ENCODE data around the gene TCFL5.

The TCFL5 gene

DNA sequence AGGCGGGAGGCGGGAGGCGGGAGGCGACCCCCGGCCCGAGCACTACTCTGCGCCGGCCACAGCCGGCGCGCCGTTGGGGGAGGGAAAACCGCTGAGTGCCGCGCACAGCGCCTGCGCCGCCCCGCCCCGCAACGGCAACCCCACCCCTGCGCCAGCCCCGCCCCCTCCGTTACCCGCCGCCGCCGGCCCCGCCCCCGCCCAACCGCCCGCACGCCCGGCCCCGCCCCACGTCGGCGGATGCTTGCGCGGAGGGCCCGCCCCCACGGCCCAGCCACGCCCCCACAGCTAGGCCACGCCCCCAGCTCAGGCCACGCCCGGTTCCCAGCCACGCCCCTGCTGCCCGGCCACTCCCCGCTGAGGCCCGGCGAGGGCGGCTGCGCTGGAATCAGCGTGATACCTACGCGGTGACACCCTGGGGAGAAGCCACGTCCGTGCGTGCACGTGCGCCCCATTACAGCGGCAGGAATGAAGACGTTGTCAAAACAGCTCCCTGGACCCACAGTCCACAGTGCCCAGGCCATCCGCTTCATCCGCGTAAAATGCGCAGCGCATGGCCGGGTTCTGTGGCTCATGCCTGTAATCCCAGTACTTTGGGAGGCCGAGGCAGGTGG is at the start of gene TCFL5:
TCFL5 (minus strand) TSS at position 97 of the 611 bp plus-strand sequence. CDS start 152 bp downstream, outside the sequence.
- peak; percentile 89 for DNase-seq

DNA sequence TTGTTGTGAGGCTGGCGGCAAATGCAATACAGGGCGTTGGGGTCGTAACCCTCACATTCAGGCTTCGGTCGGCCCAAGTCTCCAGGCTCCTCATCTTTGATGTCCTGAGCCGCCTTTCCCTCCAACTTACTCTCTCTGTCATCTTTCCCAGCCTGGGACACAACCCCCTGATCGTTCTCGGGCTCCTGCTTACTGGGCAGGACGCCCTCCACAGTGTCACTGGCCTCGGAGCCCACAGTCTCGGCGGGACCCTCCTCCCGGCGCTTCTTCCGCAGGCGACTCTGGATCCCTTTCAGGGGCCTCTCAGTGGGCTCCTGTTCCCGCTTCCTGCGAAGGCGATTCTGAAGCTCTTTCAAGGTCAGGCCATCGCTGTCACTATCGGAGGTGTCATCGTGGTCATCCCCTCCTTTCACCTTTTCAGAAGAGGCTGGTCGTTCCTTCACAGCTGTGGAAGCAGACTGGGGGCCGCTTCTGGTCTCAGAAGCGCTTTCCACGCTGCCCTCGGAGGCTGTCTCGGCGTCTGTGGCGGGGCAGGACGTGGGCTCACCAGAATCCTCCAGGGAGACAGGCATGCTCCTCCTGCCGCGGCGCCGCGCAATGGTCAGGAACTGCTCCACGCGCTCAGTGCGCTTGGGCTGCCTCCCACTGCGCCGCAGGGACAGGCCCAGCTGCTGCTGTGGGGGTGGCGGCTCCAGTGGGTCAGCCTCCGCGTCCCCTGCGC is 49.3 kb upstream of the TCFL5 start:
- DNase-seq, result no peak

DNA sequence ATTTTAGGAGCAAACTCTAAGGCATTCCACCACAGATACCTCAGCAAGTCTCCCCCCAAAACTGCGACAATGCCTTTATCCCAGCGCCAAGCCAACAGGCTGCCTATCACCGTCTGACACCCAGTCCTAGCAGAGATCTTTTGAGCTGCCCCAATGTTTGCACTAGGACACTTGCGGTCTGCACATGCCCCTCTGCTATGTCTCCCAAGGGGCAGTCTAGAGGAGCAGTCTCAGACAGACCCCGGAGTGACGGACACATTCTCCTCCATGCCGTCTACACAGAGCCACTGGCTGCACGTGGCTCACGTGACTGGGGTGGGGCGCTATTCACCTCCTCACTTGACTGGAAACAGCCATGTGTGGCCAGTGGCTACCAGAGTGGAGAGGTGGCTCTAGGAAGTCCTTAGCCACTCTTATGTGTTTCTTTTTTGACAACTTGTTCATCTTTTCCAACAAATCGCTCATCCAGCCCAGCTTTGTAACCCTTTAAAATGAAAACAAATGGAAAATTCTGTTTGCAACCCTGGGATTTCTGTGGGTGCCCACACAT is 48.7 kb upstream of the TCFL5 start:
- no peak for DNase-seq

DNA sequence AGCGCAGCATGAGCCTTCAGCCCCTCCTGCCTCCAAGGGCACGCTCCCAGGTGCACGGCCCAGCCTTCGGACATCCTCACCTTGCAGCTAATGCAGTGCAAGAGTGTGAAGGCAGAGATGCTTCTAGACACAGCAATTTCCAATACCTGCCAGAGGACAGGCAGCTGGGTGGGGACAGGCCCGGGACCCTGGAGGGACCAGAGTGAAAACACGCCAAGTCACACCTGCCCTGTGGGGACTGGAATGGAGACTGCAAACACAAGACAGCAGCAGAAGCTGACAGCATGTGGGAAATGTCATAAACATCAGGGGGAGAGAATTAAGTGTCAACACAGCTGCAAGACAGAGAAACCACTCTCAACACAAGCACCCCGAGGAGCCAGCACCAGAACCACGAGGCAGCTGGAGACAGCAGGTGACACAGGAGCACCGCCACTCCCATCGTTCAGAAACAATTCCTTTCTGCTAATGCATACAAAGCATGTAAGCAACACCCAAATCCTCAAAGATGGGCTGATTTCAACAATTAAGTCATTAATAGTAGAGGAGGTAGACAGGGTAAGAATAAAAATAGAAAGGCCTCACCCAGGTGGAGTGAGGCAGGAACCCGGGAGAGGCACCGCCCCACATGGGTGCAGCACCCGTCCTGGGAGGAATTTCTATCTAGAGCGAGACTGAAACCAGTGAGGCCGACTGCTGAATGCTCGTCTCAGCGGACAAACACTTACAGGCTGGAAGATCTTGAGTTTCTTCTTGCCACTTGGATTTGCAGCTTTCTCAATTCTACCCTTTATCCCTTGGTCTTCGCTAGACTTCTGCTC is 47.6 kb upstream of the TCFL5 start:
- DNase-seq, result no peak

DNA sequence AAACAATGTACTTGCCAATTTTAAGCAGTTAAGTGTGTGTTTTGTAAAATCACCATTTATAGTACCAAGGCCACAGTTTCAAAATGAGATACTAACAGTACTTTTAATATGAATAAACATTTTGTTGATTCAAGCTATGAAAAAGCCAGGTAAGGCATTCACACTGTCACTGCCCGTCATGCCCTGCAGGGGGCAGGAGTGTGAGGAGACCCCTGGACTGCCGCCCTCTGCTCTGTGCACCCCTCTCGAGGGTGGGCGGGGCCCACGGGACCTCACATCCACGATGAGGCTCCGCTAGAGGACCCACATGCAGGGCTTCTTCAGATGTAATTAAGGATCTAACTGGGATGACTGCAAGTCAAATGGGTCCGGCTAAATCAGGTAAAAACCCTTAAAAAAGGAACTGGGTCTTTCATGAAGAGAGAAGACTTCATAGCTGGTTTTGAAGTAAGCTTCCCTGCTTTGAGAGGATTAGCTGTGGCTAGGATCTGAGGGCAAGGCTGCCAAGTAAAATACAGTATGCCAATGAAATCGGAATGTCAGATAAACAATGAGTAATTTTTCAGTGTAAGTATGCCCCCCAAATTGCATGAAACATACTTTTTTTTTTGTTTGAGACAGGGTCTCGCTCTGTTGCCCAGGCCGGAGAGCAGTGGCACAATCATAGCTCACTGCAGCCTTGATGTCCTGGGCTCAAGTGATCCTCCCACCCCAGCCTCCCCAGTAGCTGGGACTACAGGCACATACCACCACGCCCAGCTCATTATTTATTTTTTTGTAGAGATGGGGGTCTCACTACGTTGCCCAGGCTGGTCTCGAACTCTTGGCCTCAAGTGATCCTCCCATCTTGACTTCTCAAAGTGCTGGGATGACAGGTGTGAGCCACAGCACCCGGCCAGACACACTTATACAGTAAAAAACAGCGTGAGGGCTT is 46.0 kb upstream of the TCFL5 start:
- peak; percentile 52 for DNase-seq

DNA sequence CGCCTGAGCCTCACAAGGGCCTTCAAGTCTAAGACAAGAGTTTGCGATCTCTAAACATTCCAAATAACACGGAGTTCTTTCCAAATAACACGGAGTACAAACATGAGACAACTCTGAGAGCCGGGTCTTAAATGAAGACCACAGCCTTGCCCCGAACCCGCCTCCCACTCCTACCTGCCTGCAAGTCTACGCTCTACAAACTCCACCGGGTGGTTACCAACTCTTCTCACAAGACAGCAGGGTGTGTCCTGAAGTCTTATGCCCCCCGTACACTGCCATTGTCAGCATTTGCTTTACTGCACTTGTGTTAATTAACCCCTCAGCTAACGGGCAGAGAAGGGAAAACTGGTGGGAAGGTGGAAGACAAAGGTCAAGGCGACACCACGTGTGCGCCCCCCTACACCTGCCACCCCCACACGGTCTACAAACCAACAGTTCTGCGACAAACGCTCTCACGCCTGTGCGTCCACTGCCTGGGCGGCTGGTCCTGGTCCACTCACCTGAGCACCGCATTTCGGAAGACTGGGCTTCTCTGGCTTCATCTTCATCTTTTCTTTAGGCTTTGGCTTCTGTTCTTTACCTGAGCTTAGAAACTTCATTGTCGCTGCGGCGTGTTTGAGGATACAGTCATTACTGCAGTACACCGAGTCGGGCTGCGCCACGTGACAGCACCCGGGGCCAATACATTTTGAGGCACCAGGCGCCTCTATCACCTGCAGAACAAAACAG is 45.2 kb upstream of the TCFL5 start:
- no peak for DNase-seq

DNA sequence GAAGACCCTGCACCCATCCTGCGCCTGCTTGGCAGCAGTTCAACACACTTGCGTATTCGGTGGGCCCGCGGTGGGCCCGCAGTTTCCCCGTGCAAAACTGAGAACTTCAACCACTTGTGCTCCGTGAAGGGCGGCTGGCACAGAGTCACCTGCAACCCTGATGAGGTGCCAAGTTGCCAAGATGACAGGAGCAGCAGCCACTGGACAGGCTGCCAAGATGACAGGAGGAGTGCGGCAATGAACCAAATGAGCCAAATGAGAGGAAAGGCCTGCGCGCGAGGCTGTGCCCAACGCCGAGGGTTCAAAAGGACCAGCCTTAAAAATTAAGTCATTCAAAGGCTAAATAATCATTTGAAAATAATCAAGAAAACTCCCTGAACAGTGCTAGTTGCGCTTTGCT is 44.6 kb upstream of the TCFL5 start:
- DNase-seq, result no peak

DNA sequence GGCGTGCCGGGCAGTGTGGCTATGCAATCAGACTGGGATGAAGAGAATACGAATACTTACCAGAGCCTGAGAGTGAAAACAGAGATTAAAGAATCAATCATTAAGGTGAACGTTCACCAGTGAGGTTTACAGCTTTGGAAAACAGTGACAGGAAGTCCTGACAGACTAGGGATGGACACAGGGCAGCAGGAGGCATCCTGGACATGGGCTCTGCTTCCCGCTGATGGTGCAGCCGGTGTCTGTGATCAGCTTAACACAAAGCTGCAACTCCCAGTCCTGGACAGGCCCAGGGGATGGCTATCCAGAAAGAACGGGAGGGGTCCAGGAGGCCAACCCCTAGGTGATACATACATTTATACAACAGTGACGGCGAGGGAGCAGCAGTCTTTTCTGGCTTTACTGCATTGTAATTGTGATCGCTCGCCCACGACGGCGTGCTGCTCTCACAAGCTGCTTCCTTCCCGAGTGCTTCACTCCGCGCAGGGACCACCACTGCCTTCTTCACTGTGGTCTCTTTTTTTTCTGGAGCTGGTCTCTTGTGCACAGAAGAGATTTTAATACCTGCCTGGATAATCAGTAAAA is 44.0 kb upstream of the TCFL5 start:
- no peak for DNase-seq

DNA sequence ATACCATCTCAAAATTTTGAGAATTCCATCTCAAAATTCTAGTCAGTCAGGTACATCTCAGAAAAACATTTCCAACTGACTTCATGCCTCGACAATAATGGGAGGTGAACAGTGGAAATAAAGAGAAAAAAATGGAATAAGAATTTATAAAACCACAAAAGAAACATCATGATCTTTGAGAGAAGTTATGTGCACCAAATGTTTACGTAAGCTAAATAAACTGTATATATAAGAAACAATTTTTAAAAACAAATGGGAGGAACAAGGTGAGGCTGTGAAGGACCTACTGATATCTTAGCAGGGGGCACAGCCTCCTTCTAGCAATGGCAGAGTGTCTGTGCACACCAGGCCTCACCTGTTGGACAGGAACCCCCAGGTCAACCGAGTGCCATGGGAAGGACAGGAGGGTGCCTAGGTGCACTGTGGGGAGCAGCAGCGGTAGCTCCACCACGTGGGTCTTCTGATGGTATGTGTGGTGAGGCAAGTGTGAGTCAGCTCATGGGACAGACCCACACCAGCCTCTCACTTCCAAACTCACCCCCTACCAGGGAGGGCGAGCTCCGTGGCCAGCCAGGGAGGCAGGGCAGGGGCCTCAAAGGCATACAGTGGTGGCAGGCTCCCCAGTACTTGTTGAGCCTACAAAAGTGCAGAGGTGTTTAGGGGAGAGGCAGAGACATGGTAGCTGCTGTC is 41.4 kb upstream of the TCFL5 start:
- DNase-seq, result no peak

DNA sequence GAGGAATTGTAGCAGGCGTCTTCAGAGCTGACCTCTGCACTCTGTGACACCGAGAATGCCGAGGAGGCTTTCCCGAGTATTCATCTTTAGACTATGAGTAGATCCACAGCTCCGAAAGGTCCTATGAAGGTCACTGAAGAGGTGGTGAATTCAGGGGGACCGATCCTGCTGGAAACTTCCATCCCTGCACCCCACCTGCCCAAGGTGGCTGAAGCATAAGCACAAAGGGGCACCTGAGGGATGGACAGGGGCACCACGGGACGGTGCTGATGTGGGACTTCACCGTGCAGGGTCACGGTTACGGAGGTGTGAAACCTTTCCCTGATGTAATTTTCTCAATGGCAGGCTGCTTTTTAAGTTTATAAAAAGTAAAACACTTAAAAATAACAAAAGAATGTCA is 40.3 kb upstream of the TCFL5 start:
- DNase-seq, result no peak

DNA sequence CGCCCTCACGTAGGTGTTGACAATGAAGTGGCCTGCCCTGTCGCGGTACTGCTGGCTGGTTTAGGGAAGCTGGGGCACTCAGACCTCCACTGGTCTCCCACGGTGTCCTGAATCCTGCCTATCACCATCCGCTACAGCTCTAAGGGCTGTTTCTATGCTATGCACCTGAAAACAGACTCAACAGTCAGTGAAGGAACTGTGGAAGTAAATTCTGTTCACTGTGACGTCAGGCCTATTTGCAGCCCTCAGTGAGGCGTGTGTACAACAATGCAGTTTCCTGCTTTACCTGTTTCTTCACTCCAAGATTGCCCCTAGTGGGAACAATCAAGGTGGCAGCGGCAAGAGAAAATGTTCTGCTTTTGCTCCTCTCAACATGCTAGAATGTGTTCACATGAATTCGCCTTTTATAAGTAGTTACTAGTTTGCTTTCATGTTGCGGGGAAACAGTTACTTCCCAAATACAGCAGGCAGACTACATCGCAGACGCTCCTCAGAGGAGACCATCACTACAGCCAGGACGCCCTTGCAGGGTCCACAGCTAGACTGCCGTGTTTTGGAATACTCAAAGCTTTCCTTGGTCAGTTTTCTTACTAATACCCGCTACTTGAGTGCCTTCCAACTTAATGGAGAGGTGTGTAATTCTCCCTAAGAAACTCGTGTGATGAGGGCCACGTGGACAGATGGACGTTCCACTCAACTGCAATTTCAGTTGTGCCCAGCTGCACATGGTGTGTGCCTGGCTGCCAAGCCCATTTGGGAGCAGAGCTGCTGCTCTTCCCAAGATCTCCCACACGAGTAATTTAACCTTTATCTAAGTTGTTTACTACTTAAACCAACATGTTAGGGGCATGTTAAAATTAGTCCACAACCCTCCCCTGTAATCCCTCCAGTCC is 39.3 kb upstream of the TCFL5 start:
- peak; percentile 22 for DNase-seq

DNA sequence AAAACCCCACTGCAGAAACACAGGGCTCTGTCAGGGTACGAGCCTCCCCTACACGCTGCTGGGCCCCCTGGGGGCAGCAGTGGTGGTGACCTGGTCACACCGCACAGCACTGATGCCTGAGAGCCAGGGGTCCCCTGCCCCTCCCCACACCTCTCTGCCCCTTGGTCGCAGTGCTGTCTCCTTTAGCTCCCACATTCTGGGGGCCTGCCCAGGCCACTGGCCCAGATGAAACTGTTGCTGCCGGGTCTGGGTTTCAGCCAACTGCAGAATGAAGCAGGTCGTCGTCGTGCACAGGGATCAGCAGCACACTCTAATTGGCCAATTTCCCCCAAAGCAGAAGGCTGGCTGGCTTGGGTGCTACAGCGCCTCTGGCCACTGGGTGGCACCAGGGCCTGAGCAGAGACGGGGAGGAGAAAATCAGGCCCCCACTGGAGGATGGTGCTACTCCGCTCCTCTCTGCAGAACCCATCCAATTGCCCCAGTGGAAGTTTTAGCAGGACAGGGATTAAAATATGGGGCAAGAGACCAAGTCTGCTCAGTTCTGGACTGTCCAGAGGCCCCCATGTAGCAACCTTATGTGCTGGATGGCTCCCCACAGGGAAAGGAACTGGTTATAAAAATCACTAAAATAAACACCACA is 38.5 kb upstream of the TCFL5 start:
- peak; percentile 80 for DNase-seq

DNA sequence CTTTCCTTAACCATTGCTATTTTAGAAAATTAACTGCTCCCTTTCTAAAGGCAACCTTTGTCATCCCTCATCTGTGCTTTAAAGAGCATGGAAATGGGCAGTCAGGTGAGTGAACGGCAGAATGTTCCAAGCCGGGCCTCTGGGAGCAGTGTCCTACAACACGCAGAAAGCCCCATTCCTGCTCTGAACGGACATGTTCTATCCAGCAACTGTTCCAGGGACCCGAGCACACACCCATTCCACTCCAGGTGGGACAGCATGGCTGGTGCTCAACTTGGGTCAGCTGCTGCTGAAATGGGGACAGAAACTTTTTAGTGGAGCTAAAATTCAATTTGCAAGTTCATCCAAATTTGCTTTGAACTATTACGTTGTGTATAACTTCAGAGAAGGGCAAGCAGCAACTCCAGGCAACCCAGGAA is 38.0 kb upstream of the TCFL5 start:
- peak; percentile 16 for DNase-seq

DNA sequence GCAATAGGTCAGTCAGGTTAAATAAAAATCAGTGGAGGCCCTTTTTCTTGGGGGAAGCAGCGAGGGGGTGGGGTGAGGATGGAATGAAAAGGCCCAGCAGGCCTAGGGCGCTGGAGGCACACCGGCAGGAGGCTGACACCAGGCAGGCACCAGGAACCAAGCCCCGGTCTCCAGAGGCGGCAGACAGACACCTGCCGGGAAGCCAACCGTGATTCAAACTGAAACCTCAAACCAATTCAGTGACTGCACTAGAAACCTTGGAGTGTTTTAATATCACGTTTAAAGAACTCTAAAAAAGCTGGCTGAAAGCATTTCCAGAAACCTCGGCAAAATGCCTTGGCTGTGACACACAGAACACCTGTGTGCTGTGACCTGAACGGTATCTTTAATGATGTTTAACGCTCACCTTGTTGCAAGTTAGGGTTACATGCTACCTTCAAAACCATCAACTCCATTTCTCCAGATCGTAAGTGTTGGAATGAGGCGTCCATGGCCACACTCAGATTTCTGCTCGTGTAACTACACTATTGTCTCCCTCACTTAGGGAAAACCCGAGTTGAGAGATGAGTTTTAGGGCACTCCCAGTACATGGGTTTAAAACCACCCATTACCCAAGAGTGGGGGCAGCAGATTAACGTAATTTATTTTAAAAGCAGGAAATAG is 37.5 kb upstream of the TCFL5 start:
- peak; percentile 33 for DNase-seq

DNA sequence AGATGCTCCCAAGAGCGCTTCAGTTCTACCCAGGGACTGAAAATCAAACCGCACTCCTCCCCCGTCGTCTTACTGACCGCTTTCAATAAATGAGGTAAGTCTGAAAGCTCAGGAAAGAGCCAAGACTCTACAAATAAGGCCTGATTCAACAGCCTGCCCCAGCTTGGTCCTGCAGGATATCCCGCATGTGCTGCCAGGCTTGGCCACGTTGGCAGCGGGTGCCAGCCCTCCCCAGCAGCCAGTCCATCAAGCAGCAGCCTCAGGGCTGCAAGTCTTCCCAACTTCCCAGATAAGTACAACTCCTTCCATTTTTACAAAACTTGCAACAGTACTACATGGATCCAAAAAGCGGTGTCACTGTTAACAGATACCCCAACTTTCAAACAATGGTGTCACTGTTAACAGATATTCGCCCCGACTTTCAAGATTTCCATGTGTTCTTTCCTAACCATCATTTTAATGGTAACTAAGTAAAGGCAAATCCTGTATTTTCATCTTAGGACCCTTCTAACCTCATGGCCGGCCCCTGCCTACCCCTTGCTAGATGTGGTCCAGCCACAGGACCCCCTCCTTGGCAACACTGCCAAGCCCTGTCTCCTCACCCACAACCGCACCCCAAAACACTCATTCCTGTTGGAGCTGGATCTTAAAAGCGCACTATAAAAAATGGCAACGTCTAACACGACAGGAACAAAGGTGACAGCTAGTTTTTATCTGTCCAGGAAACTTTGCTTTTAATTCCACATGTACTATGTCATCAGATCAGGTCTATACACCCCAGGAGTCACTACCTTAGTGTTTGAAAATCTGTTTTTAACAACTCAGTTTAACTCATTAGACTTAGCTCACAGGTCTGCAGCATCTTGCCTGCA is 36.7 kb upstream of the TCFL5 start:
- no peak for DNase-seq

DNA sequence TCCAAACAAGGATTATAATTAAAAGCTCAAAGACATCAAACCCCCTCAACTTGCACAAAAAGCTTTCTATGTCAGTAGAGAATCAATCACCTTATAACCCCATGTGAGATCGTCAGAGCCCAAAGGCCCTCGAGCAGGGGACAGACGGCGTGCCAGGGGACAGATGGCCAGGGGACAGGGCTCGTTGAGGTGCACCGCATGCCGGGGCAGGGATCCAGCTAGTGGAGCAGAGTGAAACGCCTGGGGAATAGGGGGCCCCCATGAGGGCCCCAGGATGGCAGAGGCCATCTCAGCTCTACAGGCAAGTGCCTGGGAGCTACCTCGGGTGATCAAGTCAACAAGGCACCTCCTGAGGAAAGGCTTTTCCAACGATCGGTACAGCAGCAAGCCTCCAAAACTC is 36.0 kb upstream of the TCFL5 start:
- DNase-seq, result no peak

DNA sequence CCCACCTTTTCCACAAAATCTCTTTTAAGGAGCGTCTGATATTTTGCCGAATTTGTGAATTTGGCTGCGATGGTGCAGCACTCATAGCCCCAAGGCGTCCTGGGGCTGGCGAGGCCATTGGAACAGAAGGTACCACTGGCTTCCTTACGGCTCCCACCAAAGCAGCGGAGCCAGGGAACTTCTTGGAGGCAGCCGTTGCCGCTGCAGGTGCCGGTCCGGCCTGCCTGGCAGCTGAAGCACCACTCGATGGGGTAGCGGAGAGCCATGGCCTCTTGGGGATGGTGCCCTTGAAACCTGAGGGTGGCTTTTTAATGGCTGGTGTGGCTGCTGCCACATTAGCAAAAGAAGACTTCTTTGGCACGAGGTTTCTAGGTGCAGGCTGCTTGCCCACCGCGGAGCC is 34.9 kb upstream of the TCFL5 start:
- no peak for DNase-seq
